Hepatocyte (in vitro differentiated cells): ENCODE measurements around the gene INPP5K. TPM values are rescaled to one million over a fixed set of nuclear protein-coding genes. Genes with fewer than 3 reads are reported as not detected.

Experiments used
- DNase-seq: peaks from one replicate; pipeline ENCODE4 v3.0.0-alpha.2; 2016; ENCODE audit warnings: low spot score
- H2AFZ ChIP-seq: fragments of 200-600 bp; sonication (generic); 2 replicates; pipeline ENCODE4 v1.6.0; 2016; ENCODE audit warnings: antibody characterized with exemption, mild to moderate bottlenecking
- H3K27ac ChIP-seq: fragments of 200-600 bp; sonication (generic); 2 replicates; pipeline ENCODE4 v1.5.1; 2016; ENCODE audit warnings: mild to moderate bottlenecking
- H3K27me3 ChIP-seq: fragments of 200-600 bp; sonication (generic); 2 replicates; pipeline ENCODE4 v1.6.1; 2016
- H3K36me3 ChIP-seq: fragments of 200-600 bp; sonication (generic); replicated peaks from 2 replicates; pipeline ENCODE4 v1.5.1; 2016; ENCODE audit warnings: low read depth; ENCODE audit not compliant: insufficient read depth
- H3K4me1 ChIP-seq: fragments of 200-600 bp; sonication (generic); 2 replicates; pipeline ENCODE4 v1.5.1; 2016; ENCODE audit warnings: mild to moderate bottlenecking, moderate library complexity; ENCODE audit not compliant: insufficient read depth
- H3K4me2 ChIP-seq: fragments of 200-600 bp; sonication (generic); 2 replicates; pipeline ENCODE4 v1.6.0; 2016
- H3K4me3 ChIP-seq: fragments of 200-600 bp; sonication (generic); 2 replicates; pipeline ENCODE4 v1.5.1; 2016; ENCODE audit warnings: mild to moderate bottlenecking
- H3K79me2 ChIP-seq: fragments of 200-600 bp; sonication (generic); 2 replicates; pipeline ENCODE4 v1.6.0; 2017; ENCODE audit warnings: mild to moderate bottlenecking
- H3K9me2 ChIP-seq: fragments of 200-600 bp; sonication (generic); replicated peaks from 2 replicates; pipeline ENCODE4 v1.6.0; 2017; ENCODE audit warnings: mild to moderate bottlenecking; ENCODE audit not compliant: insufficient read depth
- H3K9me3 ChIP-seq: fragments of 200-600 bp; sonication (generic); 2 replicates; pipeline ENCODE4 v1.5.1; 2016; ENCODE audit warnings: low read depth, mild to moderate bottlenecking
- H4K20me1 ChIP-seq: fragments of 200-600 bp; sonication (generic); 2 replicates; pipeline ENCODE4 v1.6.0; 2016; ENCODE audit warnings: mild to moderate bottlenecking; ENCODE audit not compliant: insufficient read depth, poor library complexity, severe bottlenecking
- CTCF ChIP-seq: fragments of 200-600 bp; sonication (generic); IDR thresholded peaks from 2 replicates; pipeline ENCODE4 v1.5.1; 2016; ENCODE audit warnings: antibody characterized with exemption, mild to moderate bottlenecking; ENCODE audit not compliant: poor library complexity
- EZH2 ChIP-seq: fragments of 200-600 bp; sonication (generic); IDR thresholded peaks from 2 replicates; pipeline ENCODE4 v1.6.1; 2016; ENCODE audit warnings: antibody characterized with exemption, mild to moderate bottlenecking, borderline replicate concordance
- EZH2phosphoT487 ChIP-seq: fragments of 200-600 bp; sonication (generic); IDR thresholded peaks from one replicate; pipeline ENCODE4 v1.6.1; 2018; ENCODE audit warnings: antibody characterized with exemption, mild to moderate bottlenecking, low read depth, moderate library complexity; ENCODE audit not compliant: unreplicated experiment, severe bottlenecking
- WGBS: methylation state at CpG from one replicate; pipeline ENCODE4 v1.1.6; 2016; ENCODE audit warnings: low lambda C conversion rate; ENCODE audit errors: missing lambda C conversion rate; 5-methylcytosine and 5-hydroxymethylcytosine counted together
- polyA plus RNA-seq: library from polyadenylated mRNA; unstranded; fragments of >200 nt; fragmentation: Nextera tagmentation; extraction: Ambion mirVana; gene quantifications from 2 replicates; pipeline ENCODE4 v1.2.1, GENCODE V29; 2016
- total RNA-seq: library from RNA; depleted of rRNA; stranded (reverse); fragments of >200 nt; gene quantifications from 2 replicates; pipeline ENCODE4 v1.2.3, GENCODE V29; 2014

INPP5K gene
- total and polyA plus RNA-seq, 2 experiments from 2014 or later: 34.7 to 40.4 TPM

GRCh38 chr17:1505586-1505985 is 10.8 kb downstream of the INPP5K start:
- Histone ChIP-seq H3K79me2 (no peaks in the 10 kb centered on the region), H2AFZ (no peak overlapping the region), H4K20me1 (no peaks in the 10 kb centered on the region), H3K36me3 (no peaks in the 10 kb centered on the region), H3K4me1 (no peaks in the 10 kb centered on the region), H3K9me3 (no peaks in the 10 kb centered on the region), H3K4me3 (no peak overlapping the region), H3K27ac (no peak overlapping the region), H3K4me2 (no peak overlapping the region), H3K9me2 (no peaks in the 10 kb centered on the region), H3K27me3 (no peaks in the 10 kb centered on the region)
- TF ChIP-seq EZH2 (no peak), CTCF (no peak), EZH2phosphoT487 (no peak)
- DNase-seq: no peak
- WGBS: 95% methylated on average over 5 of the region's 5 CpGs

GRCh38 chr17:1504866-1505265 is 11.5 kb downstream of the INPP5K start:
- Histone ChIP-seq H4K20me1 (no peaks in the 10 kb centered on the region), H3K79me2 (no peaks in the 10 kb centered on the region), H3K36me3 (no peaks in the 10 kb centered on the region), H3K4me3 (no peak overlapping the region), H3K27me3 (no peaks in the 10 kb centered on the region), H3K27ac (no peak overlapping the region), H3K9me2 (no peaks in the 10 kb centered on the region), H3K9me3 (no peaks in the 10 kb centered on the region), H3K4me1 (no peaks in the 10 kb centered on the region), H2AFZ (no peak overlapping the region), H3K4me2 (no peak overlapping the region)
- 93% methylated on average over 3 of the region's 3 CpGs for WGBS
- no peak for DNase-seq
- TF ChIP-seq EZH2: no peak
- no peak for TF ChIP-seq CTCF
- TF ChIP-seq EZH2phosphoT487: no peak

- H3K27me3 ChIP-seq: no peaks in the 10 kb centered on the region
- no peaks in the 10 kb centered on the region for H3K79me2 ChIP-seq
- H3K4me2 ChIP-seq: no peak overlapping the region
- H3K9me2 ChIP-seq: no peaks in the 10 kb centered on the region
- H3K36me3 ChIP-seq: no peaks in the 10 kb centered on the region
- H3K27ac ChIP-seq: no peak overlapping the region
- H3K9me3 ChIP-seq: no peaks in the 10 kb centered on the region
- H2AFZ ChIP-seq: no peak overlapping the region
- H3K4me3 ChIP-seq: no peak overlapping the region
- no peaks in the 10 kb centered on the region for H4K20me1 ChIP-seq
- TF ChIP-seq EZH2: no peak
- TF ChIP-seq EZH2phosphoT487: no peak
- 84% methylated on average over 10 of the region's 10 CpGs for WGBS
- no peaks in the 10 kb centered on the region for H3K4me1 ChIP-seq
- no peak for DNase-seq
Observed at GRCh38 chr17:1503699-1504098, 12.7 kb downstream of the INPP5K start.

GRCh38 chr17:1498869-1499268 is 17.5 kb downstream of the INPP5K start:
- Histone ChIP-seq H3K9me2 (no peaks in the 10 kb centered on the region), H3K4me1 (no peaks in the 10 kb centered on the region), H3K27ac (peak overlapping the region; percentile 18), H3K4me3 (no peak overlapping the region), H2AFZ (no peak overlapping the region), H3K9me3 (no peaks in the 10 kb centered on the region), H4K20me1 (no peaks in the 10 kb centered on the region), H3K4me2 (no peak overlapping the region), H3K27me3 (no peaks in the 10 kb centered on the region), H3K79me2 (no peaks in the 10 kb centered on the region), H3K36me3 (no peaks in the 10 kb centered on the region)
- no peak for DNase-seq
- WGBS: 66% methylated on average over 9 of the region's 9 CpGs
- no peak for TF ChIP-seq CTCF
- TF ChIP-seq EZH2: no peak
- TF ChIP-seq EZH2phosphoT487: no peak
